Endothelial cell of umbilical vein (primary cell): ENCODE results near the gene CASP6. TPM values are rescaled to one million over a fixed set of nuclear protein-coding genes. Genes with fewer than 3 reads are reported as not detected.

Experiments used
- BruUV-seq: library from RNA; stranded (reverse); fragments of 400-500 nt; replicated peaks from 2 replicates; lab custom pipeline; 2021; lab: Mats Ljungman, UMichigan
- CTCF ChIA-PET: fragments of 300-600, 350-600 bp; sonication (Branson Sonifier 250); formaldehyde crosslinking; loops from one replicate; lab custom pipeline; 2021; ENCODE audit warnings: antibody characterized with exemption, inconsistent platforms; lab: Charles Lee
- POLR2A ChIA-PET: fragments of 300-600, 350-600 bp; sonication (Branson Sonifier 250); formaldehyde crosslinking; loops from one replicate; lab custom pipeline; 2021; ENCODE audit warnings: antibody characterized with exemption, inconsistent platforms; lab: Charles Lee
- DNase-seq: peaks from one replicate; pipeline ENCODE4 v3.0.0-alpha.2; 2011; ENCODE audit warnings: low read depth, low spot score
- FAIRE-seq: peaks from 2 replicates; lab custom pipeline; 2011; peaks lifted over from hg19 to GRCh38; lab: Jason Lieb, UNC
- H2AFZ ChIP-seq: 2 replicates; pipeline ENCODE4 v1.6.0; 2012; ENCODE audit warnings: low read depth, low read length, control low read depth, inconsistent platforms
- H3K27ac ChIP-seq: 2 replicates; pipeline ENCODE4 v1.5.1; 2011; ENCODE audit warnings: low read depth, mild to moderate bottlenecking, control low read depth, low read length, moderate library complexity; ENCODE audit not compliant: insufficient read depth
- H3K27me3 ChIP-seq, 2 experiments: 2 replicates each; pipeline versions ENCODE4 v1.6.0 to v1.6.1; 2011; ENCODE audit warnings: low read length in 2 of 2, mixed read lengths in 1 of 2; ENCODE audit not compliant: control insufficient read depth in 2 of 2, insufficient read depth in 2 of 2
- H3K36me3 ChIP-seq, 2 experiments: 2 replicates in 1 of 2; 3 replicates in 1 of 2; pipeline ENCODE4 v1.5.1; 2011; ENCODE audit warnings: low read length in 2 of 2, mild to moderate bottlenecking in 1 of 2, moderate library complexity in 1 of 2; ENCODE audit not compliant: control insufficient read depth in 2 of 2, insufficient read depth in 2 of 2; ENCODE audit errors: extremely low read depth in 1 of 2
- H3K4me1 ChIP-seq: 3 replicates; pipeline ENCODE4 v1.5.1; 2011; ENCODE audit warnings: mild to moderate bottlenecking, low read length; ENCODE audit not compliant: control insufficient read depth, insufficient read depth; ENCODE audit errors: extremely low read depth
- H3K4me2 ChIP-seq: 2 replicates; pipeline ENCODE4 v1.6.1; 2011; ENCODE audit warnings: low read length, control low read depth, mixed read lengths; ENCODE audit not compliant: insufficient read depth
- H3K4me3 ChIP-seq, 3 experiments: fragments of 200-600 bp in 1 of 3; sonication (generic), shearing (Covaris generic) in 1 of 3; replicated peaks in 1 of 3; 2 replicates each; pipeline ENCODE4 v1.5.1; 2011 to 2016; ENCODE audit warnings: control low read depth in 3 of 3, low read length in 3 of 3, mild to moderate bottlenecking in 2 of 3, inconsistent platforms in 1 of 3, low read depth in 1 of 3, moderate library complexity in 1 of 3; ENCODE audit not compliant: insufficient read depth in 1 of 3
- H3K79me2 ChIP-seq: 2 replicates; pipeline ENCODE4 v1.6.0; 2012; ENCODE audit warnings: low read length, inconsistent platforms; ENCODE audit not compliant: control insufficient read depth, insufficient read depth
- H3K9ac ChIP-seq: replicated peaks from 2 replicates; pipeline ENCODE3; 2011; ENCODE audit warnings: low read length, control low read depth; ENCODE audit not compliant: insufficient read depth; ENCODE audit errors: extremely low read depth
- H3K9me1 ChIP-seq: replicated peaks from 3 replicates; pipeline ENCODE4 v1.6.0; 2011; ENCODE audit warnings: mild to moderate bottlenecking, low read length; ENCODE audit not compliant: control insufficient read depth, insufficient read depth; ENCODE audit errors: extremely low read depth
- H3K9me3 ChIP-seq: replicated peaks from 2 replicates; pipeline ENCODE4 v1.5.1; 2012; ENCODE audit warnings: low read length, inconsistent platforms; ENCODE audit not compliant: control insufficient read depth, insufficient read depth
- H4K20me1 ChIP-seq: replicated peaks from 2 replicates; pipeline ENCODE3; 2011; ENCODE audit warnings: mild to moderate bottlenecking, low read length; ENCODE audit not compliant: control insufficient read depth, insufficient read depth; ENCODE audit errors: extremely low read depth
- CTCF ChIP-seq, 2 donors: IDR thresholded peaks; 1 replicate in 1 of 2; 2 replicates in 1 of 2; pipeline ENCODE4 v1.5.1; 2011; ENCODE audit warnings: low read length in 2 of 2, mild to moderate bottlenecking in 2 of 2, moderate library complexity in 2 of 2, control low read depth in 1 of 2, inconsistent platforms in 1 of 2, low read depth in 1 of 2; ENCODE audit not compliant: insufficient read depth in 1 of 2; ENCODE audit errors: extremely low read depth in 1 of 2
- EZH2 ChIP-seq: IDR thresholded peaks from 2 replicates; pipeline ENCODE4 v1.6.1; 2012; ENCODE audit warnings: borderline replicate concordance, low read depth, mild to moderate bottlenecking, moderate library complexity, low read length, inconsistent platforms; ENCODE audit not compliant: severe bottlenecking
- FOS ChIP-seq: IDR thresholded peaks from 2 replicates; pipeline ENCODE4 v1.6.1; 2011; ENCODE audit warnings: mild to moderate bottlenecking, low read length, moderate library complexity, borderline replicate concordance; ENCODE audit not compliant: insufficient read depth
- GATA2 ChIP-seq: IDR thresholded peaks from 2 replicates; pipeline ENCODE4 v1.7.0; 2011; ENCODE audit warnings: low read depth, mild to moderate bottlenecking, moderate library complexity, mixed read lengths, low read length; ENCODE audit not compliant: insufficient read length, insufficient read depth
- JUN ChIP-seq: IDR thresholded peaks from 2 replicates; pipeline ENCODE4 v1.6.1; 2011; ENCODE audit warnings: borderline replicate concordance, low read depth; ENCODE audit not compliant: insufficient read length, insufficient read depth
- MYC ChIP-seq: IDR thresholded peaks from one replicate; pipeline ENCODE4 v1.6.1; 2011; ENCODE audit warnings: mild to moderate bottlenecking, low read depth, low read length
- POLR2A ChIP-seq: IDR thresholded peaks from 2 replicates; pipeline ENCODE4 v1.6.1; 2012; ENCODE audit warnings: low read depth, mild to moderate bottlenecking, control low read depth, low read length
- POLR2AphosphoS5 ChIP-seq: IDR thresholded peaks from 2 replicates; pipeline ENCODE4 v1.6.1; 2012; ENCODE audit warnings: low read depth, mild to moderate bottlenecking, control low read depth, low read length, moderate library complexity; ENCODE audit not compliant: insufficient read depth
- dilution Hi-C: fragments of 300-500 bp; cut with MboI; formaldehyde crosslinking; loops from one replicate; pipeline ENCODE4 v1.15.0; 2019; ENCODE audit warnings: low sequenced_read_pairs; ENCODE audit not compliant: extremely low pct_ligation_motif_present
- intact Hi-C: fragments of 100-400 bp; cut with micrococcal nuclease; formaldehyde crosslinking; loops from one replicate; pipeline ENCODE4 v1.10.0; 2022
- polyA plus RNA-seq, 4 experiments: library from polyadenylated mRNA; depleted of rRNA in 3 of 4; stranded (reverse) in 3 of 4; unstranded in 1 of 4; fragments of >200 nt; gene quantifications; 2 replicates each; pipeline versions ENCODE4 v1.2.1 to v1.2.3, GENCODE V29; 2011 to 2012; ENCODE audit warnings: missing spikeins in 1 of 4
- total RNA-seq: library from RNA; stranded (reverse); gene quantifications from 2 replicates; pipeline ENCODE4 v1.2.3, GENCODE V29; 2021
- TF ChIP-seq, protein P1 (sequence below): IDR thresholded peaks from 2 replicates; pipeline ENCODE4 v1.6.1; 2011; ENCODE audit not compliant: insufficient read depth, insufficient read length

CASP6 gene
- total and polyA plus RNA-seq, 2 donors (not counting 3 experiments of a cell fraction or from before 2014, with no cell fraction given): 35.4 to 52.1 TPM

GRCh38 chr4:109752525-109752924 is 49.3 kb upstream of the CASP6 start:
- peak; percentile 46 for FAIRE-seq
- no peak overlapping the region for H3K9ac ChIP-seq
- no peaks in the 10 kb centered on the region for H3K9me3 ChIP-seq
- TF ChIP-seq JUN (no peak), FOS (no peak), POLR2A (no peak), CTCF (IDR thresholded peaks at IDR 0.05; ENCODE audit: extremely low read depth in 1 of 2, insufficient read depth in 1 of 2, low read depth in 1 of 2, low read length in 2 of 2) (no peak), EZH2 (no peak), GATA2 (no peak), MYC (no peak), POLR2AphosphoS5 (no peak)
- TF ChIP-seq, protein P1, sequence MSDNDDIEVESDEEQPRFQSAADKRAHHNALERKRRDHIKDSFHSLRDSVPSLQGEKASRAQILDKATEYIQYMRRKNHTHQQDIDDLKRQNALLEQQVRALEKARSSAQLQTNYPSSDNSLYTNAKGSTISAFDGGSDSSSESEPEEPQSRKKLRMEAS: no peak
- H3K79me2 ChIP-seq: no peaks in the 10 kb centered on the region
- H3K9me1 ChIP-seq: no peaks in the 10 kb centered on the region
- no peaks in the 10 kb centered on the region for H3K4me1 ChIP-seq
- no peak overlapping the region for H3K4me3 ChIP-seq
- H3K36me3 ChIP-seq: no peaks in the 10 kb centered on the region
- no peaks in the 10 kb centered on the region for H4K20me1 ChIP-seq
- CTCF ChIA-PET: no interaction called here
- no peak for DNase-seq
- no TSS peak for BruUV-seq
- intact Hi-C loops (no loop called here), dilution Hi-C loops (no loop called here)
- POLR2A ChIA-PET: no interaction called here
- no peak overlapping the region for H2AFZ ChIP-seq
- H3K27ac ChIP-seq: no peak overlapping the region
- no peak overlapping the region for H3K4me2 ChIP-seq
- no peaks in the 10 kb centered on the region for H3K27me3 ChIP-seq
